ENCODE results near the gene PAX4. TPM values are rescaled to one million over a fixed set of nuclear protein-coding genes. Genes with fewer than 3 reads are reported as not detected.

Gene PAX4
- total RNA-seq (2012; rRNA removed) (not detected in 2 replicates), polyA plus RNA-seq (2012; rRNA removed) (not detected in 2 replicates), Bru-seq, nascent RNA (not detected), BruChase-seq, experiment 1, labeled RNA remaining after a 6-hour chase (not detected), BruChase-seq, experiment 2, labeled RNA remaining after a 2-hour chase (not detected)
- not detected in 2 replicates for polyA plus RNA-seq (2012; cell fraction: cytosol; rRNA removed)
- not detected in 2 replicates for polyA plus RNA-seq (2012; cell fraction: nucleus; rRNA removed; ENCODE audit: low replicate concordance)
- long read RNA-seq: 0 reads

DNA sequence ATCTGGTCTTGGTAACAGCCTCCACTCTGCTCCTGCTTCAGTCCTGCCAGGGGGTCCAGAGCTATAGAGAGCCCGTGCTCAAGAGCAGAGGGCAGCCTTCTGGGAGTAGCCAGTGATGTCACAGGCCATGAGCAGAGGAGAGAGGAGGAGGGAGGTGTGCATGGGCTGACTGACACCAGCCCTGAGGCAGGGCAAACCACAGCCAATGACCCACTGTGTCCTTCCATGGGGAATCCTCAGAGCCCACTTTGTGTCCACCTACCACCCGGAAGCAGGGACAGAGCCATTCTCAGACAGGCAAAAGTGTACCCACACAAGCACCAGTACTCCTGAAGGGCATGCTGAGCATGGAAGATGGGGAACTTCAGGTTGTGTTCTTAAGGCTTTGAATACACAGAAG is at the start of gene PAX4:
PAX4 (minus strand) TSS at position 101 of the 400 bp plus-strand sequence. CDS start 2,214 bp downstream, outside the sequence.
- H3K4ac ChIP-seq (ENCODE audit: low read depth, low read length): no peak within 1 kb of the TSS
- H3K27ac ChIP-seq (ENCODE audit: insufficient read depth, low read length): no peak within 1 kb of the TSS
- H2AK5ac ChIP-seq (ENCODE audit: low read depth, low read length): no peak within 1 kb of the TSS
- H3K4me3 ChIP-seq (ENCODE audit: insufficient read depth, low read depth, low read length): no peak within 1 kb of the TSS
- H3K4me2 ChIP-seq (ENCODE audit: low read depth, low read length): no peak within 1 kb of the TSS
- WGBS, 2 experiments (ENCODE audit: extremely low coverage in 2 of 2, insufficient read length in 1 of 2): 0% methylated on average over 1 of the region's 2 CpGs; no CpG with 5 or more reads in 1 of the 2 experiments
- H3K4me1 ChIP-seq (ENCODE audit: control insufficient read depth, insufficient read depth, low read length): 0 out of 2 replicates have a peak, but pooled peaks cover 2% of the 10 kb centered on the region
- H3K23ac ChIP-seq (ENCODE audit: low read depth, low read length): no peak within 1 kb of the TSS
- H4K20me1 ChIP-seq (ENCODE audit: insufficient read depth, low read length): no peaks in the 10 kb centered on the region
- TF ChIP-seq POLR2A (IDR thresholded peaks at IDR 0.05; ENCODE audit: low read depth, low read length) (no peak), CTCF (conservative IDR thresholded peaks at IDR 0.05; ENCODE audit: low read depth, low read length) (no peak), RAD21 (IDR thresholded peaks at IDR 0.05; ENCODE audit: low read length) (no peak), RCOR1 (IDR thresholded peaks at IDR 0.05; ENCODE audit: insufficient replicate concordance, low read length) (no peak), SMC3 (IDR thresholded peaks at IDR 0.05; ENCODE audit: low read depth, low read length) (no peak), MAZ (IDR thresholded peaks at IDR 0.05; ENCODE audit: borderline replicate concordance, low read depth, low read length) (no peak), ELK1 (IDR thresholded peaks at IDR 0.05; ENCODE audit: borderline replicate concordance, low read depth, low read length) (no peak), CEBPB (IDR thresholded peaks at IDR 0.05; ENCODE audit: low read depth, low read length) (no peak), RFX5 (IDR thresholded peaks at IDR 0.05; ENCODE audit: low read depth, low read length) (no peak), MAFK (IDR thresholded peaks at IDR 0.05; ENCODE audit: low read depth, low read length) (no peak), CHD1 (IDR thresholded peaks at IDR 0.05; ENCODE audit: low read depth, low read length) (no peak), NFE2L2 (IDR thresholded peaks at IDR 0.05; ENCODE audit: low read depth, low read length) (no peak), FOS (IDR thresholded peaks at IDR 0.05; ENCODE audit: low read depth, low read length) (no peak), MXI1 (IDR thresholded peaks at IDR 0.05; ENCODE audit: borderline replicate concordance, low read depth, low read length) (no peak), BHLHE40 (IDR thresholded peaks at IDR 0.05; ENCODE audit: low read depth, low read length) (no peak)
- TF ChIP-seq, protein P1, sequence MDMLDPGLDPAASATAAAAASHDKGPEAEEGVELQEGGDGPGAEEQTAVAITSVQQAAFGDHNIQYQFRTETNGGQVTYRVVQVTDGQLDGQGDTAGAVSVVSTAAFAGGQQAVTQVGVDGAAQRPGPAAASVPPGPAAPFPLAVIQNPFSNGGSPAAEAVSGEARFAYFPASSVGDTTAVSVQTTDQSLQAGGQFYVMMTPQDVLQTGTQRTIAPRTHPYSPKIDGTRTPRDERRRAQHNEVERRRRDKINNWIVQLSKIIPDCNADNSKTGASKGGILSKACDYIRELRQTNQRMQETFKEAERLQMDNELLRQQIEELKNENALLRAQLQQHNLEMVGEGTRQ (IDR thresholded peaks at IDR 0.05; ENCODE audit: low read depth, low read length): no peak
- no peaks in the 10 kb centered on the region; the same call in 1 of the 2 replicates for H3K9me3 ChIP-seq (ENCODE audit: control insufficient read depth, insufficient read depth, low read length)
- peaks cover 88% of the 10 kb centered on the region for H3K27me3 ChIP-seq (ENCODE audit: control insufficient read depth, insufficient read depth, low read length)
- H3K56ac ChIP-seq (ENCODE audit: extremely low read depth, insufficient read depth, low read length): no peak within 1 kb of the TSS
- no peak within 1 kb of the TSS for H3K9ac ChIP-seq (ENCODE audit: low read depth, low read length)
- ATAC-seq (ENCODE audit: low read depth) (no peak), DNase-seq (no peak)
- in situ Hi-C loops (cut with MboI; ENCODE audit: low sequenced_read_pairs) (no loop called here), intact Hi-C loops (cut with micrococcal nuclease) (no loop called here), dilution Hi-C loops (cut with HindIII; ENCODE audit: low sequenced_read_pairs, unreplicated experiment) (no loop called here)
- ChIA-PET CTCF (interaction anchor here (1.2 kb wide), 1 partner anchor 591 kb away, joined by 3 read pairs; no protein-coding TSS in a partner anchor), POLR2A (ENCODE audit: unreplicated experiment) (no interaction called here)
- H4K8ac ChIP-seq (ENCODE audit: low read depth in 2 of 2, low read length in 2 of 2): no peak within 1 kb of the TSS
- H2AK9ac ChIP-seq (replicated peaks; ENCODE audit: low read depth, low read length, poor library complexity): no peak within 1 kb of the TSS
- no peak within 1 kb of the TSS for H4K91ac ChIP-seq (ENCODE audit: insufficient read depth, low read depth, low read length)
- H4K5ac ChIP-seq (ENCODE audit: low read depth, low read length): no peak within 1 kb of the TSS
- no peaks in the 10 kb centered on the region for H3K36me3 ChIP-seq (ENCODE audit: control insufficient read depth, insufficient read depth, low read length)
- H2BK20ac ChIP-seq (ENCODE audit: low read depth, low read length): no peak within 1 kb of the TSS
- H3K14ac ChIP-seq (replicated peaks; ENCODE audit: low read depth, low read length): no peak within 1 kb of the TSS
- no peak within 1 kb of the TSS for H2BK15ac ChIP-seq (ENCODE audit: low read depth, low read length)
- H3K9me1 ChIP-seq (ENCODE audit: insufficient read depth, low read length): no peaks in the 10 kb centered on the region
- no peak within 1 kb of the TSS for H2BK120ac ChIP-seq (ENCODE audit: low read depth, low read length)
- no TSS peak for BruUV-seq (replicated peaks)
- no peak within 1 kb of the TSS for H2AFZ ChIP-seq (replicated peaks; ENCODE audit: low read length, poor library complexity)
- H3K79me1 ChIP-seq (ENCODE audit: low read depth in 1 of 2, low read length in 2 of 2): no peaks in the 10 kb centered on the region
- no peak within 1 kb of the TSS for H3K18ac ChIP-seq (ENCODE audit: low read depth, low read length)
- no peak within 1 kb of the TSS for H2BK5ac ChIP-seq (ENCODE audit: low read depth, low read length, poor library complexity, severe bottlenecking)

Data from IMR-90 (cell line).